Mononuclear cell (primary cell): ENCODE measurements around the gene ZNF500. TPM values are rescaled to one million over a fixed set of nuclear protein-coding genes. Genes with fewer than 3 reads are reported as not detected.

Source experiments
- H3K27me3 ChIP-seq: 2 replicates; pipeline ENCODE4 v1.6.0; 2011; ENCODE audit warnings: low read length, control low read depth; ENCODE audit not compliant: insufficient read depth
- H3K4me1 ChIP-seq: 2 replicates; pipeline ENCODE4 v1.5.1; 2011; ENCODE audit warnings: mild to moderate bottlenecking, low read length, control low read depth; ENCODE audit not compliant: insufficient read depth
- H3K4me3 ChIP-seq: 2 replicates; pipeline ENCODE4 v1.5.1; 2011; ENCODE audit warnings: mild to moderate bottlenecking, low read length, moderate library complexity
- H3K9me3 ChIP-seq: 2 replicates; pipeline ENCODE4 v1.5.1; 2011; ENCODE audit warnings: low read depth, mild to moderate bottlenecking, control low read depth, low read length
- total RNA-seq: library from RNA; depleted of rRNA; stranded (reverse); fragments of >200 nt; gene quantifications from one replicate; pipeline ENCODE4 v1.2.3, GENCODE V29; 2012

ZNF500 gene
- total RNA-seq = 7.7 TPM

DNA sequence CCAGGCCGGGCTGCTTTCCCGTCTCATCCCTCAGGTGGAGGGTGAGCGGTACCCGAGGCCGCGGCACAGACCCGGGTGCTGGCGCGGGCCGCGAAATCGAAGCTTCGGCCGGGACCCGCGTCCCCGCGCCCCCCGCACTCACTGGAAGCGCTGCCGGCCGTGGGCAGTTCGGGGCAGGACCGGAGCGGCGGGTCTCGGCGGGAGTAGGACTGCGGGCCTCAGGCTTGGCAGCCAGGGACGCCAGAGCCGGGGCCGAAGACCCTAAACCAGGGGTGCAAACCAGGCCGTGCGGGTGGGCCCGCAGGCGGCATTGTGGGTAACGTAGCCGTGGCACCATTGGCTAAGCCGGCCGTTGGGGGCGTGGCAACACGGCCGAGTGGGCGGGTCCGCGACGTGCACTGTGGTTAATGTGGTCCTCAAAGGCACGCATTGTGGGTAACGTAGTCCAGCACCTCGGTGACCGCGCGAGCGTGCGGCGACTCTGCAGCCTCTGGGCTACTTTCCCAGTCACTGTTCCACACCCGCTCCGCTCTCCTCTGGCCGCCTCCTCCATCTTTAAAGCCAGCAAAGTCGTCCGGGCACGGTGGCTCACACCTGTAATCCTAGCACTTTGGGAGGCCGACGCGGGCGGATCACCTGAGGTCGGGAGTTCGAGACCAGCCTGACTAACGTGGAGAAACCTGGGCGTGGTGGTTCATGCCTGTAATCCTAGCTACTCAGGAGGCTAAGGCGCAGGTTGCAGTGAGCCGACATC, at the start of gene ZNF500:
Gene ZNF500, minus strand, starts transcription at position 288 of the 754 bp plus-strand sequence. CDS start 1,184 bp downstream, outside the sequence.
- H3K27me3 ChIP-seq = no peaks in the 10 kb centered on the region

DNA sequence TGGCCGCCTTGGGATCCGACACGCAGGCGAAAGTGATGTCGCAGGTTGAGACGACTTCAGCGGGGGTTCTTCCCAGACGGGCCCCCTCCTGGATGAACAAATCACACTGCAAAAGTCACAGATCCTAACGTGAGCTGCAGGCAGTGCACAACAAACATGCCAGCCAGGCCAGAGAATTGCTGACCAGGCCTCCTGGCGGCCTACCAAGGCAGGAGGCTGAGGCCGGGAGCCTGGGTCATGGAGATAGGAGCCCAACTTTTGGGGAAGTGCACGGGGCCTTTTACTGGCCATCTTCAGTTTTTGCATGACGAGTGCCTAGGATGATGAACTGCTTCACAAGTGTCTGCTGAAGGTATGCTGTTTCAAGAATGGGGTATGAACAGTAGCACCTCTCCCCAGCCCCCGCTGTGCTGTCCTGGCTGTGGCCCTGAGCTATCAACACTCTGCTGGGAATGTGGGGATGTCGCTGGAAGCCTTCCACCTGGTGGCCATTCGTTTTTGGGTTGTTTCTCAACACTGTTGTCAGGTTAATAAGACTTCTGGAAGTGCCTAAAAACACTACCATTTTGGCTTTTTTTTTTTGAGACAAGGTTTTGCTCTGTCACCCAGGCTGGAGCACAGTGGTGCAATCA, 47.7 kb upstream of the ZNF500 start:
- Histone ChIP-seq H3K27me3 (no peaks in the 10 kb centered on the region), H3K4me3 (no peak overlapping the region), H3K9me3 (no peaks in the 10 kb centered on the region), H3K4me1 (no peaks in the 10 kb centered on the region)

More for the DNA sequence above, at the start of gene ZNF500:
- Histone ChIP-seq H3K4me3 (peak within 1 kb of the TSS; percentile 83), H3K9me3 (no peaks in the 10 kb centered on the region), H3K4me1 (peaks cover 31% of the 10 kb centered on the region)

- Histone ChIP-seq H3K4me3 (no peak overlapping the region), H3K27me3 (no peaks in the 10 kb centered on the region), H3K4me1 (no peaks in the 10 kb centered on the region), H3K9me3 (no peaks in the 10 kb centered on the region)
Measured at GRCh38 chr16:4814046-4814445, 47.1 kb upstream of the ZNF500 start.

- Histone ChIP-seq H3K27me3 (no peaks in the 10 kb centered on the region), H3K4me1 (no peaks in the 10 kb centered on the region), H3K9me3 (no peaks in the 10 kb centered on the region), H3K4me3 (no peak overlapping the region)
Measured at GRCh38 chr16:4813251-4814003, 46.5 kb upstream of the ZNF500 start.

DNA sequence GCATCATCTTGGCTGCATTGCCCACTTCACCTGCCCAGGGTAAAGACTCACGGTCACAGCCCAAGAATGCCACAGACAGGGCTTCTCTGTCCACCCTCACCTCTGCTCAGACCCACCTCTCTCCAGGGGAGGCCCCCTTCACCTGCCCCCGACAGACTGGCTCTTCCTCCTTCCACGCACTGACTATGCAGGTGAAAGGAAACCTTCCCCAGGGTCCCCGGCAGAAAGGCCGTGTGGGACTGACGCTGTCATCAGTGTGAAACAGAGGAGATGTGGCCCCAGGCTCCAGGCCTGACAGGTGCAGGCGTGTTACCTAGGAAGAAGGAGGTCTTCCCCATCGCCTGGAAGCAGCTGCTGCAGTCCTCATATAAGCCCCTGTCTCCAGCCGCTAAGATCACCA, 44.8 kb upstream of the ZNF500 start:
- Histone ChIP-seq H3K27me3 (no peaks in the 10 kb centered on the region), H3K9me3 (no peaks in the 10 kb centered on the region), H3K4me1 (no peaks in the 10 kb centered on the region), H3K4me3 (no peak overlapping the region)

- Histone ChIP-seq H3K4me3 (no peak overlapping the region), H3K27me3 (no peaks in the 10 kb centered on the region), H3K4me1 (no peaks in the 10 kb centered on the region), H3K9me3 (no peaks in the 10 kb centered on the region)
Measured at GRCh38 chr16:4811242-4811641, 44.3 kb upstream of the ZNF500 start.

- H3K27me3 ChIP-seq = no peaks in the 10 kb centered on the region
- no peaks in the 10 kb centered on the region for H3K9me3 ChIP-seq
- H3K4me1 ChIP-seq = peaks cover 21% of the 10 kb centered on the region
- no peak overlapping the region for H3K4me3 ChIP-seq
Measured at GRCh38 chr16:4806280-4806679, 39.3 kb upstream of the ZNF500 start.

DNA sequence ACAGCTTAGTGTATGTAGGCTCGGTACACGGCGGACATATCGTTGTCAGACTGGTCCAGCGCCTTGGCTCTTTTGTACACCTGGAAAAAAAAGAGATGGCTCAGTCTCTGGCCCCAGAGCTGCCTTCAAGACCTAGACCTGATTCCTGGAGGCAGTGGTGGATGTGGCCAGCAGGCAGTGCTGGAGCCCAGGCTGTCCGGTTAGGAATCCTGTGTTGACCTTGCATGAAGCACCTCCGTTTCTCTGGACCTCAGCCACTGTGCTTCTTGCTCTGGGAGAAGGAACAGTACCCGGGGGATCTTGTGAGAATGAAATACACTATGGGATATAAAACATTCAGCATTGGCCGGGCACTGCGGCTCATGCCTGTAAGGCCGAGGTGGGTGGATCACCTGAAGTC, 38.3 kb upstream of the ZNF500 start:
- no peak overlapping the region for H3K4me3 ChIP-seq
- no peaks in the 10 kb centered on the region for H3K27me3 ChIP-seq
- peaks cover 32% of the 10 kb centered on the region for H3K4me1 ChIP-seq
- no peaks in the 10 kb centered on the region for H3K9me3 ChIP-seq

GRCh38 chr16:4803898-4804762, 37.2 kb upstream of the ZNF500 start:
- H3K4me3 ChIP-seq = no peak overlapping the region

GRCh38 chr16:4803401-4803844, 36.5 kb upstream of the ZNF500 start:
- Histone ChIP-seq H3K4me1 (peaks cover 34% of the 10 kb centered on the region), H3K27me3 (no peaks in the 10 kb centered on the region), H3K4me3 (no peak overlapping the region), H3K9me3 (no peaks in the 10 kb centered on the region)

More at GRCh38 chr16:4803898-4804762, 37.2 kb upstream of the ZNF500 start:
- Histone ChIP-seq H3K9me3 (no peaks in the 10 kb centered on the region), H3K4me1 (peaks cover 34% of the 10 kb centered on the region), H3K27me3 (no peaks in the 10 kb centered on the region)

DNA sequence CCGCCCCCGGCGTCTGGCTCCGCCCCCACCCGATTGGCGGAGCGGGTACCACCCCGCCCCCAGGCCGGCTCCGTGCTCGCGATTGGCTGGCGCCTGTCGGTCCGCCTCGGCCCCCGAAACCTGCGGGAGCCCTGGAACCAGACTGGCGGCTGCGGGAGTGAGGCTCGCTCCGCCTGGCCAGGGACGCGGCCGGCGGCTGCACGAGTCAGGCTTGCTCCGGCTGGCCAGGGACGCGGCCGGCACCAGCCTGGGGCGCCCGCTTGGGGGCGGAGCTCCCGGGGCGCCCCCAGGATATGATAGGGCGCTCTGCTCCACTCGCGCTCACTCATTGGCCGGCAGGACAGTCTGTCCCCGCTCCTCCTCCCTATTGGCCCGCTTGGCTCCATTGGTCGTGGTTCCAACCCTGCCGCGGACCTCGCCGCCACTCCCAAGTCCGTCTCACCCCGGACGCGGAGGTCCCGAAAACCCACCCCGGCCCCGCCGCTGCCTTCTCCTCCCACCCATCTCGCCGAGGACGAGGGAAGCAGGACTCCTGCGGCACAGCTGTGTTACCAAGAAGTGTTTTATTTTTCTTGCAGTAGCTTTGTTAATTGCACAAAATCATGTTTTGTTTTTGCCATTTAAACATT, 35.8 kb upstream of the ZNF500 start:
- H3K27me3 ChIP-seq = no peaks in the 10 kb centered on the region
- peak overlapping the region; percentile 70 for H3K4me3 ChIP-seq
- peaks cover 34% of the 10 kb centered on the region for H3K4me1 ChIP-seq
- no peaks in the 10 kb centered on the region for H3K9me3 ChIP-seq

- Histone ChIP-seq H3K4me3 (peak within 1 kb of the TSS; percentile 70), H3K27me3 (no peaks in the 10 kb centered on the region), H3K9me3 (no peaks in the 10 kb centered on the region), H3K4me1 (peaks cover 34% of the 10 kb centered on the region)
Measured at GRCh38 chr16:4801962-4802658, 35.1 kb upstream of the ZNF500 start, which contains the start of gene ROGDI. Gene ROGDI (minus strand): TSS chr16:4802633. CDS start chr16:4802571, 62 bp downstream.

DNA sequence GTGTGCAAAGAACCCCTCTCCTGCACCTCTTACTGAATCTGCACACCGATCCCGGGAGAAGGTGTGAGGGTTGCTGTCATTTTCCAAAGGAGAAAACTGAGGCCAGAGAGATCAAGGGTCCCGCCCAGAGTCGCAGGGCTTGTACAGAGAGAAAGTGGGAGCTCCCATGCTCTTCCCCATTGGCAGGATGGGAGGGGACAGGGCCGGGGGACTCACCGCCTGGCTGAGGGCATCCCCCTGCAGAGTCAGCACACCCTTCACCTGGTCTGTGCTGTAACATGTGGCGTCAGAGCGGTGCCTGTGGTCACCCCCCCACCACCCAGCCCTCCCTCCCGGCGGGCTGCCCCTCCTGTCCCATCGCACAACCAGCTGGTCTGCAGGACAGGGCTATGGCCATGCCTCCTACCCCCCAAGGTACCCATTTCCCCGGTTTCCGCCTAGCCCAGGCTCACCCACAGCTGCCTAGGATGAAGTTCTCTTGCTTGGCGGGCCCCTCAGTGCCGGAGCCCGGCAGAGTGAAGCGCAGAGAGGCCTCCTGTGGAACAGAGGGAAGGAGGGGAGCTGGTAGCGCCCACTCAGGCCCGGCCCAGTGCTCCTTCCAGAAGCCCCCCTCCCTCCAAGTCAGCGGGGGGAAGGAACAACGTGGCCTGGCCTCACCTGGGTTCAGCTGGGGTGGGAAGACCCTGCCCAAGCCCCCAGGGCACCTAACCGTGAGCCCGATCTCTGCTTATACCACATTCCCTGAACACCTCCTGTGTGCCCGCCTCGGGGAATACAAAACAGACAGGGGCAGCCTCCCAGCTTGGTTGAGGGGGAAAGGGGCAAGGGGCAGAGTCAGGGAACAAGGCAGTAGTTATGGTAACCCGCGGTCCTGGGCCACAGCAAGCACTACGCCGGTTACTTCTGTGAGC, 34.3 kb upstream of the ZNF500 start:
- Histone ChIP-seq H3K4me1 (peaks cover 34% of the 10 kb centered on the region), H3K9me3 (no peaks in the 10 kb centered on the region), H3K4me3 (peak overlapping the region; percentile 70), H3K27me3 (no peaks in the 10 kb centered on the region)
